Body of pancreas (tissue), 4 donors: Measurements from ENCODE around the gene UBR3. TPM values are rescaled to one million over a fixed set of nuclear protein-coding genes. Genes with fewer than 3 reads are reported as not detected.

Experiments
- ATAC-seq: fragments of 150-250 bp; one replicate; pipeline ENCODE4 v1.9.1; 2016
- DNase-seq, 4 donors: peaks; one replicate each; pipeline ENCODE4 v3.0.0-alpha.2; 2019
- H3K27ac ChIP-seq, 4 donors: fragments of 200-600 bp; sonication (generic); 1 replicate in 3 of 4; 2 replicates in 1 of 4; pipeline versions ENCODE4 v1.5.1 to v1.6.1; 2016 to 2019; ENCODE audit warnings: mild to moderate bottlenecking in 1 of 4, mixed read lengths in 1 of 4, moderate library complexity in 1 of 4
- H3K27me3 ChIP-seq, 2 donors: fragments of 200-600 bp; sonication (generic); one replicate each; pipeline ENCODE4 v1.6.0; 2016; ENCODE audit warnings: mild to moderate bottlenecking in 1 of 2
- H3K36me3 ChIP-seq, 2 donors: fragments of 200-600 bp; sonication (generic); replicated peaks in 1 of 2; 2 replicates each; pipeline ENCODE4 v1.5.1; 2016; ENCODE audit warnings: low read depth in 2 of 2; ENCODE audit not compliant: insufficient read depth in 1 of 2
- H3K4me1 ChIP-seq: fragments of 200-600 bp; sonication (generic); one replicate; pipeline ENCODE4 v1.6.0; 2016
- H3K4me3 ChIP-seq, 2 donors: fragments of 200-600 bp; sonication (generic); 1 replicate in 1 of 2; 2 replicates in 1 of 2; pipeline ENCODE4 v1.5.1; 2016 to 2019
- H3K9me3 ChIP-seq, 3 donors: fragments of 200-600 bp; sonication (generic); 1 replicate in 2 of 3; 2 replicates in 1 of 3; pipeline ENCODE4 v1.5.1; 2016
- POLR2A ChIP-seq, 3 donors: fragments of 450-650 bp; IDR thresholded peaks; one replicate each; pipeline ENCODE4 v1.6.1; 2016; ENCODE audit warnings: antibody characterized with exemption in 3 of 3, mild to moderate bottlenecking in 2 of 3
- WGBS, 2 donors: methylation state at CpG; one replicate each; pipeline ENCODE4 v1.1.5; 2017; 5-methylcytosine and 5-hydroxymethylcytosine counted together
- intact Hi-C: fragments of 100-400 bp; cut with DNase I; formaldehyde crosslinking; loops from one replicate; pipeline ENCODE4 v1.15.1; 2023
- total RNA-seq, 2 donors: library from RNA; depleted of rRNA; stranded (reverse); fragments of >200 nt; gene quantifications; one replicate each; pipeline ENCODE4 v1.1.0, GENCODE V29; 2016
- TF ChIP-seq, protein P1 (sequence below), 7 experiments: fragments of 450-650 bp in 4 of 7; fragments of 200-600 bp in 3 of 7; sonication (generic) in 3 of 7; IDR thresholded peaks; one replicate each; pipeline ENCODE4 v1.5.1; 2016 to 2019; ENCODE audit warnings: antibody characterized with exemption in 7 of 7

Gene UBR3
- total RNA-seq, 2 donors from 2014 or later: 30.1 to 52.1 TPM

GRCh38 chr2:170026361-170026760, 199.1 kb downstream of the UBR3 start:
- Histone ChIP-seq H3K27me3 (peaks cover 0 to 2% of the 10 kb centered on the region in 2 donors), H3K4me3 (no peak overlapping the region), H3K36me3 (peaks cover 0 to 1% of the 10 kb centered on the region in 2 donors), H3K9me3 (no peaks in the 10 kb centered on the region), H3K4me1 (no peaks in the 10 kb centered on the region), H3K27ac (no peak overlapping the region)
- no peak for TF ChIP-seq POLR2A (IDR thresholded peaks at IDR 0.05)
- TF ChIP-seq, protein P1, sequence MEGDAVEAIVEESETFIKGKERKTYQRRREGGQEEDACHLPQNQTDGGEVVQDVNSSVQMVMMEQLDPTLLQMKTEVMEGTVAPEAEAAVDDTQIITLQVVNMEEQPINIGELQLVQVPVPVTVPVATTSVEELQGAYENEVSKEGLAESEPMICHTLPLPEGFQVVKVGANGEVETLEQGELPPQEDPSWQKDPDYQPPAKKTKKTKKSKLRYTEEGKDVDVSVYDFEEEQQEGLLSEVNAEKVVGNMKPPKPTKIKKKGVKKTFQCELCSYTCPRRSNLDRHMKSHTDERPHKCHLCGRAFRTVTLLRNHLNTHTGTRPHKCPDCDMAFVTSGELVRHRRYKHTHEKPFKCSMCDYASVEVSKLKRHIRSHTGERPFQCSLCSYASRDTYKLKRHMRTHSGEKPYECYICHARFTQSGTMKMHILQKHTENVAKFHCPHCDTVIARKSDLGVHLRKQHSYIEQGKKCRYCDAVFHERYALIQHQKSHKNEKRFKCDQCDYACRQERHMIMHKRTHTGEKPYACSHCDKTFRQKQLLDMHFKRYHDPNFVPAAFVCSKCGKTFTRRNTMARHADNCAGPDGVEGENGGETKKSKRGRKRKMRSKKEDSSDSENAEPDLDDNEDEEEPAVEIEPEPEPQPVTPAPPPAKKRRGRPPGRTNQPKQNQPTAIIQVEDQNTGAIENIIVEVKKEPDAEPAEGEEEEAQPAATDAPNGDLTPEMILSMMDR (IDR thresholded peaks at IDR 0.05): no peak
- ATAC-seq: no peak
- intact Hi-C loops: no loop called here
- WGBS, 2 donors: 88 to 97% methylated on average over 1 of the region's 1 CpG
- no peak for DNase-seq

DNA sequence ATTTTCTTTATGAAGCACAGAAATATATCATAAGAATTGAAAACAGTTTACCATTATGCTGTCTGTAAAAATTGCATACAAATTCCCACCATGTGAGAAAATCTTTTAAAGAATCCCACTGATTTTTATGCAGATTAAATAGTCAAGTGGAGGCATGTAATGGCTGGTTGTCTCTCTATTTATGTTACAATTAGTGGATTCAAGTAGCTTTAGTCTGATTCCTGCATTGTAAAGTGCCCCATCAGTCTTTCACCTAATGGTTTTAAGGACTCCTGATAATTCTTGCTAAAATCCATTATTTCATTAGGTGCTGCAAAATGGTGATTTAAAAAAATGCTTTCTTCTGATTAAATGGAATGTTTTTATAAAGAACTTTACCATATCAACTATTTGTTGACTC, 202.3 kb downstream of the UBR3 start:
- H3K9me3 ChIP-seq: no peaks in the 10 kb centered on the region
- no peaks in the 10 kb centered on the region for H3K4me1 ChIP-seq
- H3K36me3 ChIP-seq: peaks cover 0 to 1% of the 10 kb centered on the region in 2 donors
- TF ChIP-seq POLR2A (IDR thresholded peaks at IDR 0.05): no peak
- TF ChIP-seq, protein P1 (IDR thresholded peaks at IDR 0.05): no peak
- DNase-seq: no peak
- H3K27me3 ChIP-seq: peaks cover 0 to 2% of the 10 kb centered on the region in 2 donors
- no peak overlapping the region for H3K4me3 ChIP-seq
- intact Hi-C loops: no loop called here
- H3K27ac ChIP-seq: no peak overlapping the region
- no peak for ATAC-seq

DNA sequence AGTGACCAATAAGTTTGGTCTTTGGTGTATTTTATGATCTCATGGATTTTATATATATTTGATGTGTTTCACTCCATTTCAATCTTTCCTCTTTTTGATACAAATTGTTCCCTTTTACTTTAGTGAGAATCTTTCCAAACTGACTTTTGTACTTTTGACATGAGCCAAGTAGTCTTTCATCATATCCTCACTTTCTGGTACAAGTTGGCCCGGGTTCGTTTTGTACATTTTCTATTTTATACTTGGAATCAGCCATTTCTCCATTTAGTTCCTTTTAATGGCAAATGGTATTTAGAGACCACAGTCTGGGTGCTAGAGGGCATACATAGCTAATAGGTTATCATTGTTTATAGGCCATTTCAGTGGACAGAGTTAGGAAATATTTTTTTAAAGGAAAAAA, 202.8 kb downstream of the UBR3 start:
- Histone ChIP-seq H3K4me3 (no peak overlapping the region), H3K36me3 (peaks cover 0 to under 1% of the 10 kb centered on the region in 2 donors), H3K27ac (no peak overlapping the region), H3K9me3 (no peaks in the 10 kb centered on the region), H3K27me3 (peaks cover 0 to 2% of the 10 kb centered on the region in 2 donors), H3K4me1 (no peaks in the 10 kb centered on the region)
- ATAC-seq (no peak), DNase-seq (no peak)
- 81 to 94% methylated on average over 2 of the region's 2 CpGs for WGBS, 2 donors
- no peak for TF ChIP-seq POLR2A (IDR thresholded peaks at IDR 0.05)
- TF ChIP-seq, protein P1 (IDR thresholded peaks at IDR 0.05): no peak
- intact Hi-C loops: no loop called here

DNA sequence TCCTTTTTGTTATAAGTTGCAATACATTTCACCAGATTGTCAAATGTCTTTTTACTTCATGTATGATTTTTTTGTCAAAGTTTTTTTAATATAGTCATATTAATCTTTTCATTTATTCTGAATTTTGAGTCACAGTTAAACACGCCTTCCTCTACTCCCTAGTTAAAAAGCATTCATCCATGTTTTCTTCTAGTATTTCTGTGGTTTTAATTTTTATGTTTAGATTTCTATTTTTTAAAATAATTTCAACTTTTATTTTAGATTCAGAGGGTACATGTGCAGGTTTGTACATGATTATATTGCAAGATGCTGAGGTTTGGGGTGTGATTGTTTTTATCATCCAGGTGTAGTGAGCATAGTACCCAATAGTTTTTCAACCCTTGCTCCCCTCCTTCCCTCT, 204.0 kb downstream of the UBR3 start:
- 100% methylated on average over 1 of the region's 1 CpG for WGBS, 2 donors
- Histone ChIP-seq H3K36me3 (no peaks in the 10 kb centered on the region), H3K27me3 (peaks cover 0 to 2% of the 10 kb centered on the region in 2 donors), H3K27ac (no peak overlapping the region), H3K4me3 (no peak overlapping the region), H3K9me3 (no peaks in the 10 kb centered on the region), H3K4me1 (no peaks in the 10 kb centered on the region)
- no peak for DNase-seq
- no peak for ATAC-seq
- intact Hi-C loops: no loop called here
- TF ChIP-seq, protein P1 (IDR thresholded peaks at IDR 0.05): no peak
- TF ChIP-seq POLR2A (IDR thresholded peaks at IDR 0.05): no peak

DNA sequence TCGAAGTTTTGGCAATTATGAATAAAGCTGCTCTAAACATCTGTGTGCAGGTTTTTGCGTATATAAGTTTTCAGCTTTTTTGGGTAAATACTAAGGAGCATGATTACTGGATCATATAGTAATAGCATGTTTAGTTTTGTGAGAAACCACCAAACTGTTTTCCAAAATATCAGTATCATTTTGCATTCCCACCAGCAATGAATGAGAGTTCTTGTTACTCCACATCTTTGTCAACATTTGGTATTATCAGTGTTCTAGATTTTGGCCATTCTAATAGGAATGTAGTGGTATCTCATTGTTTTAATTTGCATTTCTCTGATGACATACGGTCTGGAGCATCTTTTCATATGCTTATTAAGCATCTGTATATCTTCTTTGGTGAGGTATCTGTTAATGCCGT, 207.3 kb downstream of the UBR3 start:
- 74 to 78% methylated on average over 4 of the region's 4 CpGs for WGBS, 2 donors
- H3K4me3 ChIP-seq: no peak overlapping the region
- ATAC-seq (no peak), DNase-seq (no peak)
- TF ChIP-seq POLR2A (IDR thresholded peaks at IDR 0.05): no peak
- TF ChIP-seq, protein P1 (IDR thresholded peaks at IDR 0.05): no peak
- H3K4me1 ChIP-seq: no peaks in the 10 kb centered on the region
- no peak overlapping the region for H3K27ac ChIP-seq
- H3K27me3 ChIP-seq: no peaks in the 10 kb centered on the region
- no peaks in the 10 kb centered on the region for H3K36me3 ChIP-seq
- intact Hi-C loops: no loop called here
- no peaks in the 10 kb centered on the region for H3K9me3 ChIP-seq
